Omental fat pad (tissue), 4 donors: Measurements from ENCODE around the gene CSF2RB. TPM values are rescaled to one million over a fixed set of nuclear protein-coding genes. Genes with fewer than 3 reads are reported as not detected.

Experiments used
- ATAC-seq: fragments of 150-250 bp; one replicate; pipeline ENCODE4 v1.9.1; 2016; ENCODE audit warnings: mild to moderate bottlenecking, moderate library complexity; ENCODE audit not compliant: low FRiP score
- DNase-seq: peaks from one replicate; pipeline ENCODE4 v3.0.0-alpha.2; 2019; ENCODE audit warnings: low spot score
- total RNA-seq, 4 donors: library from RNA; depleted of rRNA; stranded (reverse); fragments of >200 nt; gene quantifications; one replicate each; pipeline ENCODE4 v1.1.0, GENCODE V29; 2016
- TF ChIP-seq, protein P1 (sequence below), 3 donors: fragments of 450-650 bp; IDR thresholded peaks; one replicate each; pipeline ENCODE4 v1.5.1; 2016 to 2017; ENCODE audit warnings: antibody characterized with exemption in 3 of 3, mild to moderate bottlenecking in 3 of 3, moderate library complexity in 2 of 3

CSF2RB gene
- total RNA-seq, 4 donors from 2014 or later: 5.7 to 28.4 (median 17.0) TPM

DNA sequence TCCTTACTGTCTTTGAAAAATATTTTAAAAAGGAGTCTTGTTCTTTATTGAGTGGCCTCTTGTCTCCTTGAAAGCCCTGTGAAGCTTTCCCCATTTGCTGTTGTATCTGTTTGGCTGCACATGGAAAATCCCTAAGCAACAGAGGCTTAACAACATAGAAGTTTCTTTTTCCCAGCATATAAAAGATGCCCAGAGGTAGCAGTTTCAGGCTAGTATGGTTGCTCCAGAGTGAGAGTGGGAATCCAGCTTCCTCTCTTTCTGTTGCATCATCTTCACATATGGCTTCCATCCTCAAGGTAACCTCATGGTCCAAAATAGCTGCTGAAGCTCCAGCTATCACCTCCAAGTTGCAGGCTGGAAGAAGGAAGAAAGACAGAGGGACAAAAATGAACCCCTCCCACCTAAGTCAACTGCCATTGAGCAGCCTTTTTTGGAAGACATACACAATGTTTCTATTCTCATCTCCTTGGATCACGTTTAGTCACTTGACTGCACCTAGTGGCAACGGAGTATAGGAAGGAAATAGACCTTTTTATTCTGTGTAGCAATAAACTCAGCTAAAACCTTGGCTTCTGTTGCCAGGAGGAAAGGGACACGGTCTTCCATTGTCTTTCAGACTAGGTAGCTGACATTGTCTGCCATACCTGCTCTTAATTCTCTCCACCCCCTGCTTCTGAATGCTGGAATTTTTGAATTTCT, 5.3 kb downstream of the CSF2RB start:
- TF ChIP-seq, protein P1, sequence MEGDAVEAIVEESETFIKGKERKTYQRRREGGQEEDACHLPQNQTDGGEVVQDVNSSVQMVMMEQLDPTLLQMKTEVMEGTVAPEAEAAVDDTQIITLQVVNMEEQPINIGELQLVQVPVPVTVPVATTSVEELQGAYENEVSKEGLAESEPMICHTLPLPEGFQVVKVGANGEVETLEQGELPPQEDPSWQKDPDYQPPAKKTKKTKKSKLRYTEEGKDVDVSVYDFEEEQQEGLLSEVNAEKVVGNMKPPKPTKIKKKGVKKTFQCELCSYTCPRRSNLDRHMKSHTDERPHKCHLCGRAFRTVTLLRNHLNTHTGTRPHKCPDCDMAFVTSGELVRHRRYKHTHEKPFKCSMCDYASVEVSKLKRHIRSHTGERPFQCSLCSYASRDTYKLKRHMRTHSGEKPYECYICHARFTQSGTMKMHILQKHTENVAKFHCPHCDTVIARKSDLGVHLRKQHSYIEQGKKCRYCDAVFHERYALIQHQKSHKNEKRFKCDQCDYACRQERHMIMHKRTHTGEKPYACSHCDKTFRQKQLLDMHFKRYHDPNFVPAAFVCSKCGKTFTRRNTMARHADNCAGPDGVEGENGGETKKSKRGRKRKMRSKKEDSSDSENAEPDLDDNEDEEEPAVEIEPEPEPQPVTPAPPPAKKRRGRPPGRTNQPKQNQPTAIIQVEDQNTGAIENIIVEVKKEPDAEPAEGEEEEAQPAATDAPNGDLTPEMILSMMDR (IDR thresholded peaks at IDR 0.05): no peak
- no peak for ATAC-seq
- DNase-seq: no peak

DNA sequence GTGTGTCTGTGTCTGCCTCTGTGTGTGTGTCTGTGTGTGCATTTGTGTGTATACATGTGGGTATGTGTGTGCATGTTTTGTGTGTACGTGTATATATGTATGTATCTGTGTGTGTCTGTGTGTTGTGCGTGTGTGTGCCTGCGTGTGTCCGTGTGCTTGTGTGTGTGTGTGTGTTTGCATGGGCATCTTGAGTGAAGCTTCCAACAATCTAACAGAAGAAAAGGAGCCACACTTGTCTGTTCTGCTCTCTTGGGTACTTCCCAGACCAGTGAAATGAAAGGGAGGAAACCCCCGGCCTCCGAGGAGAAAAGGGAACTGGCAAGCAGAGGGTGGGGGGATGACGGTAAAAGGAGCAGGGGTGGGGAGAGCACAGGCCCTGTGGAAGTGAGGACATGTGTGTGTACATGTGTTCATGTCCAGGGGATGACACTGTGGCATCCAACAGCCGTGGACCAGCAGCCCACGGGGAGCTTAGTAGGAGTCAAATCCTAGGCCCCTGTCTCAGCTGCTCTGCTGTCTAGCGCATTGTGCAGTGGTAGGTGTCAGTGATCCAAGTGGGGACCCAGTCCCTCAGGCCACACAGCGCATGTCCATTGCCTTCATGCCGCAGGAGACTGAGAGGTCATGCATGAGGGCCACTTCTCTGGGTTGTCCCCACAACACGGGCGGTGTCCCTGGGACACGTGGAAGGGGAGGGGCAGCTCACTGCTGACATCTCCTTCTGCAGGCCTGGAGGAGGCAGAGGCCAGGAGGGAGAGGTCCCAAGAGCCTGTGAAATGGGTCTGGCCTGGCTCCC, 8.1 kb downstream of the CSF2RB start:
- TF ChIP-seq, protein P1 (IDR thresholded peaks at IDR 0.05): no peak
- peak; percentile 29 for ATAC-seq
- DNase-seq: no peak

DNA sequence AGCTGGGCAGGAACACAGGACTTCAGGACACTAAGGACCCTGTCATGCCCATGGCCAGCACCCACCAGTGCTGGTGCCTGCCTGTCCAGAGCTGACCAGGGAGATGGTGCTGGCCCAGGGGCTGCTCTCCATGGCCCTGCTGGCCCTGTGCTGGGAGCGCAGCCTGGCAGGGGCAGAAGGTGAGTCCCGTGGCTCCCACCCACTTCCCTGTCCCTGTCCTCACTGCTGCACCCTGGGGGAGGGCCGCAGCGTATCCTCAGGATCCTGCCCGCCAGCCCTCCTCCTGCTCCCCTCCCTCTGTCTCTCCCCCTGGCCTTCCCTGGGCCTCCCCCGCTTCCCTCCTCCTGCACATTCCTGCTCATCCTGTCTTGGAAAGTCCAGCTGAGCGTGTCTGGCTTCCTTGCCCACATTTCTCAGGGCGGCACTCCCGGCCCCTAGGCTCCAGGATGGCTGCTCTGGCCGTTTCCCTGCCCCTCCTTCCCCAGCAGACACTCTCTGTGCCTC, 8.7 kb downstream of the CSF2RB start:
- TF ChIP-seq, protein P1 (IDR thresholded peaks at IDR 0.05): no peak
- peak; percentile 53 for ATAC-seq
- no peak for DNase-seq

DNA sequence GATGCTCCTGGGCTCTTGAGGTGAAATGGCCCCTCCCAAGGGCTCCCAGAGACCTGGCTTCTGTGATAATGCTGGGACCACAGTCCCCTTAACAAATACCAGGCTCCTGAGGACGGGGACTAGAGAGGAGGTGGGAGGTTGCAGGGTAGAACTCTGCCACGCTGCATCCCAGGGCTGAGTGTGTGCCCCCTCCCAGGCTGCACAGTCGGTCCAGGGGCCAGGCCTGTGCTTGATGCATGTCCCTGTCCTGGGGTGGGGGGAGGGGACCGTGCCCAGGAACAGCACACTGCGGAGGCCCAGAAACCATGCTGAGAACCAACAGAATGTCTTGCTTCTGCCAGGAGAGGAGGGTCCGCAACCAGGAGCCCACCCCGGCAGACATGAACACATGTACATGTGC, 9.3 kb downstream of the CSF2RB start:
- TF ChIP-seq, protein P1 (IDR thresholded peaks at IDR 0.05): no peak
- no peak for ATAC-seq
- DNase-seq: no peak

DNA sequence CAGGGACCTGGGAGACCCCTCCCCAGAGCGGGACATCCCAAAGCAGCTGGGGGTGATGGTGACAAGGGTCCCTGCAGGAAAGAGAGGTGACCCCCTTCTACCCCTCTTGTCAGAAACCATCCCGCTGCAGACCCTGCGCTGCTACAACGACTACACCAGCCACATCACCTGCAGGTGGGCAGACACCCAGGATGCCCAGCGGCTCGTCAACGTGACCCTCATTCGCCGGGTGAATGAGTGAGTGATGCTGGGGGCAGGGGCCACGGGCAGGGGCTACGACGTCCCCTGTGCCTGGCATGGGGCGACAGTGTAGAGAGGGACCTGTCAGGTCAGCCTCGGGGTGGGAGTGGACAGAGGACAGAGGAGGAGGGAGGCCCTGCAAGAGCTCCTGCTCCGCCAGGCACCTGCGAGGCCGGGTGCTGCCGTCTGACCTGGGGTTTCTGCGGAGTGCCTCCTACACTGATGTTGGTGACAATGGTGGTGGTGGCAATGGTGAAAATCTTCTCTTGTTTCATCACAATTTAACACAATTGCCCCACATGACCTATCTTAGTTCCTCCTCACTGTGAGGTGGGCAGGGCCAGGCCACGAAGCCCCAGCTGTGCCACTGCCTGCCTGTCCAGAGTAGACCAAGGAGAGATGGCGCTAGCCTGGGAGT, 9.8 kb downstream of the CSF2RB start:
- TF ChIP-seq, protein P1 (IDR thresholded peaks at IDR 0.05): no peak
- DNase-seq (no peak), ATAC-seq (no peak)

DNA sequence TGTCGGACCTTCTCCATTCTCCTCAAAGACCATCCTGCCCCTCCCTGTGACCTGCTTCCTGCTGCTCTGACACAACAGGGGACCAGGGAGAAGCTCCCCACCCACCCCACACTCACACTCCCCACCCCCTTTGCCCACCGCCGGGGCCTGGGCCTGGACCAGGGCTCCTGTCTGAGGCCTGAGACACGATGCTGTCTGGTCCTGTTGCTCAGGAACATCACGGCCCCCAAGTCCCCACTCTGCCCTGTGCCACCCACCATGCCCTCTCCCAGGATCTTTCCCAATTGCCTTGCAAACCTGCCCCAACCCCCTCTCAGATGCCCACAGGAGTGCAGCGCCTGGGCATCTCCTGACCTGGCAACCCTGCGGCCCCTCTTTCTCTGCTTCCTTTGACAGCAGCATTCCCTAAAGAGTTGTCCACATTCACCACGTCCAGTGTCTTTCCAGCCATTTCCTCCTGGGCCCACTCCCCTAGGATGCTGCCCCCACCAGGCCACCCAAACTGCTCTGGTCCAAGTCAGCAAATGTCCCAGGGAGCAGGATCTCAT, 10.8 kb downstream of the CSF2RB start:
- TF ChIP-seq, protein P1 (IDR thresholded peaks at IDR 0.05): no peak
- no peak for DNase-seq
- ATAC-seq: no peak
